GM18499 (cell line): ENCODE measurements around the gene UBN2.
"Not testable (repeated sequence)": the region's sequence is repeated elsewhere in the genome, so short reads cannot be mapped to it uniquely, and the experiment has no call there.

Experiments used
- ATAC-seq: cut with Tn5 transposase; IDR thresholded peaks from one replicate; pipeline ENCODE4 v1.9.1; 2021; ENCODE audit warnings: moderate number of reproducible peaks; ENCODE audit not compliant: insufficient read depth, unreplicated experiment

The UBN2 gene

DNA sequence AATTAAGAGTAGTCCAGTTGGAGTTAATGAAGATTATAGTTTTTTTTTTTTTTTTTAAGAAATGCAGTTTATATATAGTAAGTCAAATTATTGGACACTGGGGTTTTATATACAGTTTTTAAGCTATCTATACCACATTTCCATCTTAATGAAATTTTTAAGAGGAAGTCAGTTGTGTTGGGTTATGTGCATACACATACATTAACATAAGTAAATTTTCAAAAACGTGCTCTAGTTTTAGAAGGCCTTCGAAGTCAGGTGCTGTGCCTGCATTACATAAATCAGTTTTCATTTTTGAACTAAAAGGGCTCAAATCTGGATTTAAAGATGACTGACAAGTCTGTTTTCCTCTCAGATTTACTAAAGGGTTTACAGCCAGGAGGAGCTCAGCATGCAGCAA lies 62.5 kb downstream of the UBN2 start:
- ATAC-seq = no peak

- no peak for ATAC-seq
Measured at GRCh38 chr7:139294241-139294640, 63.2 kb downstream of the UBN2 start.

GRCh38 chr7:139294951-139295575 lies 64.0 kb downstream of the UBN2 start:
- ATAC-seq = no peak

DNA sequence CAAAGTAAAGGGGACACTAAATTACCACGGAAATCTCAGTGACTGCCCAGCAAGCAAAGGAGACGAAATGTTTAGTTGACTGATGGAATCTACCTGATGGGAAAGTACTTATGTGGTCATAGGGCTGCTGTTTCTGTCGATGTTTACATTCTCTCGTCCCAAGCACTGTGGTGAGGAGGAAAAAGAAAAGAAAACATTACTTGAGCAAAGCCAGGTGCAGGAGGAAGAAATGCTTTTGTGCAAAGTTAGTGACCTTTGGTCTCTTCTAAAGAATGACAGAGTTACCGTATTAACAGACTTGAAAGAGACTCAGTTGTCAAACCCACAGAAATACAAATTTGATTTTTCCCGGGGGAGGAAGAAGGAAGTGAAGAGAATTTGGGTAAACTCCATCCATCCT lies 66.8 kb downstream of the UBN2 start:
- ATAC-seq = no peak

DNA sequence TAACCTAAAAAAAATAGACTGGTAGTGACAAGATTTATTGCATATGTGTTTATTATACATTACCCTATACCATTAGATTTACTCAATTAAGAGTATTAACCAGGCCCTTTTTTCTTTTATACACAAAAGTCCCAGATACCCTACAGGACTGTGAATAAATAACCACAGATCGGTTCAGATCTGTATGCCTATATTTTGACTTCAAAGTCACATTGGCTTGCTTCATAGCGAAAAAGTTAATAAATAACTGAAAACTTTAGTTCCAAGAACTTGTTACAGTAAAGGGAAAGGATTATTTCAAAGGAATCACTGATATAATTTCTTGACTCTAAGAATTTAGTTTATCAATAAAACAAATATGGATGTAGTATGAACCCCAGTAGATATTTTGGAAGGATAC lies 68.3 kb downstream of the UBN2 start:
- no peak for ATAC-seq

DNA sequence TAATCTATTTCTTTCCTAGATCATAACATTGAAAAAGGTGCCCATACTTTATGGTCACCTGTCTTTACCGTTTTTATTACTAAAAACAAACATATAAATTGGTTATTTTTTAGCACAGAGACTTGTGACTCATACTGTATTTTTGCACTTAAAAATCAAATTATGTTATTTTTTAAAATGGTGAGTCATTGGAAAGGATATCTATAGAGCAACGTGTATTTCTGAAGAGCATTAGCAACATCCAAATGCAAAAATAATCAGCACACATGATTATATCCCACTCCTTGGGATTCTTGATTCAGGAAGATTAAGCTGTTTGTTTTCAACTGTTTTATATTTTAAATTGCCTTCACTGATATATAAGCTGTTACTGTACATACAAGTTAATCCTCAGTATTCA lies 69.4 kb downstream of the UBN2 start:
- ATAC-seq = no peak

DNA sequence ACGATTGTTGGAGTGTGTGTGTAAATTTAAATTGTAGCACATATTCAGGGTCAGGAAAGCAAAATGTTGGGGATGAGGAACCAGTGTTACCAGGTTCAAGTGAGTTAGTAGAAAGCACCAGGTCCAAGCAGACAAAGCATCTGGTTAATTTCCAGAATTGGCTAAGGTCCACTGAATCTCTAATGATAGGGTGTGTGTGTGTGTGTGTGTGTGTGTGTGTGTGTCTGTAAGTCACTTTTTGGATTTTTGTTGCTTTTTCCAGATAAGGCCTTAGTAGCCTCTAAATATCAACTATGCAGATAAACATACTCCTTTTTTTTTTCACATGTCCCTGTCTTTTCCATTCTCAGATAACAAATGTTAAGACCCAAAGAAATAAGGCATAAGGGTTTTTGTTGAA lies 73.5 kb downstream of the UBN2 start:
- no peak for ATAC-seq

- ATAC-seq = no peak
Measured at GRCh38 chr7:139317939-139318505, 87.0 kb downstream of the UBN2 start.

GRCh38 chr7:139321071-139321745 lies 90.2 kb downstream of the UBN2 start:
- no peak for ATAC-seq

DNA sequence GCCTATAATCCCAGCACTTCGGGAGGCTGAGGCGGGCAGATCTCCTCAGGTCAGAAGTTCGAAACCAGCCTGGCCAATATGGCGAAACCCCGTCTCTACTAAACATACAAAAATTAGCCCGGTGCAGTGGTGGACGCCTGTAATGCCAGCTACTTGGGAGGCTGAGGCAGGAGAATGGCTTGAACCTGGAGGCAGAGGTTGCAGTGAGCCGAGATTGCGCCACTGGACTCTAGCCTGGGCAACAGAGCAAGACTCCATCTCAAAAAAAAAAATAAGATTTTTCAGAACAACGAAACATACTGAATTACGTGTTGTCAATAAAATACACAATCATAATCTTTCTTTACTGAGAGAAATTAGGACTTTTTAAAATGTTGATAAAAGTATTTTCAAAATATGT lies 93.7 kb downstream of the UBN2 start:
- ATAC-seq = not testable (repeated sequence)

DNA sequence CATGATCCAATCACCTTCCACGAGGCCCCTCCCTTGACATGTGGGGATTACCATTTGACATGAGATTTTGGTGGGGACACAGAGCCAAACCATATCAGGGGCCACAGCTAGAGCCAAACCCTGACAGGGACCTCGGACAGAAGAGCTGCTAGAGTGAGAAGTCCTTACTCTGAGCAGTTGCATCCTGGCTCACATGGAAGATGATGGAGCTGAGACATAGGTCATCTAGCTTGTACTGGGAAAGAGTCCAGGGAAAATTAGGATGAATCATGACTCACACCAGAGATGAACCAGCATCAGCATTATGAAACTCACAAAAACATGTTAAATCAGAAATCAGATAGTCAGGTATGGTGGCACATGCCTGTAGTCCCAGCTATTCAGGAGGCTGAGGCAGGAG lies 97.3 kb downstream of the UBN2 start:
- ATAC-seq = no peak

DNA sequence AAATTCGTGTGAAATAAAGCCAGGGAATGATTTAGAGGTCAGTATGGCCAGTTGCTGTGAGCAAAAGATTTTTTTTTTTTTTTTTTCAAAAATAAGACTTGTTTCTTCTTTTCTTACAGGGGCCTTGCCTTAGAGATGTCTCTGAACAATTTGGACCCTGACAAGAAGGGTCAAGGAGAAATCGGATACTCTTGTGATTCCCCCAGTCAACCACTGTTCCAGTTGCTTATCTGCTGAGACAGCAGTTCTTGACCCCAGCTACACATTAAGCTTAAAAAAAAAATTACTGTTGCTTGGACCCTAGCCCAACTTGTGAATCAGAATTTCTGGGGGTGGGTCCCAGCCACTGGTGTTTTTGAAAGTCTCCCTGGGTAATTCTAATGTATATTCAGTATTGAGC lies 98.1 kb downstream of the UBN2 start:
- ATAC-seq = no peak

DNA sequence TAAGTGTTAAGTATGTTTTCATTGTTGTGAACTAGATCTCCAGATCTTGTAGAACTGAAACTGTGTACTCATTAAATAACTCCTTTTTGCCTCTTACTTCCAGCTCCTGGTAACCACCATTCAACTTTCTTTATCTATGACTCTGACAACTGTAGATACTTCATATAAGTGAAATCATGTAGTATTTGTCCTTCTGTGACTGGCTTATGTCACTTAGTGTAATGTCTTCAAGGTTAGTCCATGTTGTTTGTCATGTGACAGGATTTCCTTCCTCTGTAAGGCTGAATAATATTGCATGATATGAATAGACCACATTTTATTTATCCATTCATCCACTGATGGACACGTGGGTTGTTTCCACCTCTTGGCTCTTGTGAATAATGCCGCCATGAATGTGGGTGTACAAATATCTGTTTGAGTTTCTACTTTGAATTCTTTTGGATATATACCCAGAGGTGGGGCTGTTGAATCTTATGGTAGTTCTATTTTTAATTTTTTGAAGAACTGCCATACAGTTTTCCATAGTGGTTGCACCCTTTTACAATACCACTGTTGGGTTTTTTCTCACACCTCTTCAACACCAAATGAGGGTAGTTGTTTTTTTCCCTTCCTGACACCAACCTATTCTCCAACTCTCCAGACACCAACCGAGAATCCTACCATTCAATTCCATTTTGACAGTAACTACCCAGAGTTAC lies 99.4 kb downstream of the UBN2 start:
- ATAC-seq = no peak

DNA sequence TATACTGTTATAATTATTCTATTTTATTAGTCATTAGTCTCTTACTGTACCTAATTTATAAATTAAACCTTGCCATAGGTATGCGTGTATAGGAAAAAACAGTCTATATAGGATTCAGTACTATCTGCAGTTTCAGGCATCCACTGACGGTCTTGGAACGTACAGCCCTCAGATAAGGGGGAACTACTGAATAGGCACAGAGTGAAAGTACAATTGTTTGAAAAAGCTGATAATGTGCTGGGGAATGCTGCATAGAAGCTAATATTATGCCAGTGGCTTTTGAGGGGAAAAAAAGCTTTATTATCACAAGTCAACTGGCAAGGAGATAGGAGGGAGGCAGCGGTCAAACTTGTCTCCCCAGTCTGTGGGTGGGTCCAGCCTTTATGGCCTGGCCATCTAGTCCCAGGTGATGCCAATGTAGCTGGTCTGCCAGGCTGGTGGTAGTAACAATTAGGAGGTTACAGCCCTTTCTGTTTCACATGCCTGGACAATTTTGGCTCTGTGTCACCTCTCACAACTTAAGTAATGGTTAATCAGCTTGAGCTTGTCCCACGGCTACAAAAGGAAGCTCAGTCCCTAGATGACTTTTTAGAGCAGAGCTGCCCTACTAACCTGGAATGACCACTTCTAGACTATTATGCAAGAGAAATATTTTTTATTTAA lies 101.8 kb downstream of the UBN2 start:
- ATAC-seq = no peak

DNA sequence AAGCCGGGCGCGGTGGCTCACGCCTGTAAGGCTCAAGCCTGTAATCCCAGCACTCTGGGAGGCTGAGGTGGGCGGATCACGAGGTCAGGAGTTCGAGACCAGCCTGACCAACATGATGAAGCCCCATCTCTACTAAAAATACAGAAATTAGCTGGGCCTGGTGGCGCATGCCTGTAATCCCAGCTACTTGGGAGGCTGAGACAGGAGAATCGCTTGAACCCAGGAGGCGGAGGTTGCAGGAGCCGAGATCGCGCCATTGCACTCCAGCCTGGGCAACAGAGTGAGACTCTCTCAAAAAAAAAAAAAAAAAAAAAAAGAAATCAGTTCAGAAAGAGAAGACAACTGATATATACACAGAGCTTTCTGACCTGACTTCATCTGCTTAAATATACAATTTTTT lies 102.4 kb downstream of the UBN2 start:
- ATAC-seq = not testable (repeated sequence)

DNA sequence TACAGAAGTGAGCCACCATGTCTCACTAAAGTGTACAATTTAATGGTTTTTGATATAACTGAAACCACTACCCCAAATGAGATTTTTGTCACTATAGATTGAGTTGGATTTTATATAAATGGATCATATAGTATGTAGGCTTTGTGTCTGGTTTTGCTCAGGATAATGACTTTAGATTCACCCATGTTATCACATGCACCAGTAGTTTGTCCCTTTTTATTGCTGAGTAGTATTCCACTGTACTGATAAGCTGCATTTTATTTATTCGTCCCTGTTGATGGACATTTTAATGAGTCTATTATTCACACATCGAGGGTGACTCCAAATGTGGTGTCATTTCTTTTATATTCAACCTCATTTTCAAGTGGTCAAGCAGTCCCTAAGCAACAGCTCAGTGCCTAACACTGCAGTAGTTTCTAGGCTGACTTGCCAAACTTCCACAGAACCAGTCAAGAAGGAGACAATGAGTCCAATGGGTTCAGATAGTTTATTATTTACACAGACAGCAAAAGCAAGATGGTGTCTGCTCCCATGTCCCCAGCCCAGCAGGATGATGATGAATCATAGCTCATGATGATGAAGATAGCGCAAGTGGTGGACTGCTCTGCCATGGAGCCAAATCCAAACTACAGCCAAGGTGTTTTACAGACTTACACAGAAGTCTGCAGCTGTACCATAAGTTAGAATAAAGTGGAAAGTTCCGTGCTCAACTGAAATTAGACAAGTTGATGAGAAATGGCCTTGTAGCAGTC lies 103.5 kb downstream of the UBN2 start:
- no peak for ATAC-seq

DNA sequence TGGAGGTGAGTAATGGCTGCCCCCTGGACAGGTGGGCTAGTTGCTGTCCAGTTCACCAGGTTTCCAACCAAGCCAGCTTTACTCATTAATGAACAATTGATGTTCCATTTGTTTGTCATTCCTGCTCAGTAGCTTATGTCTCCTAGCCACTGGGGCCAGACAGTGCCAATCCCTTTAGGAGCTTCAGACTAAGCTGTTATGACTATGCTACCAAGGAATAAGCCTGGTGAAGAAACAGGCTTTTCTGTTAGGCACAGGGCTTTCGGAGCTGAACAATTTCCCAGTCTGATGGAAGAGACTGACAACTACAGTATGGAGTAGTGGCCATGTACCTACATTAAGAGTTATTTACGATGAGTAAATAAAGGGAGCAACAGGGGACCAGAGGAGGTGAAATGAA lies 108.0 kb downstream of the UBN2 start:
- ATAC-seq = no peak

- ATAC-seq = no peak
Measured at GRCh38 chr7:139339698-139340036, 108.6 kb downstream of the UBN2 start.

DNA sequence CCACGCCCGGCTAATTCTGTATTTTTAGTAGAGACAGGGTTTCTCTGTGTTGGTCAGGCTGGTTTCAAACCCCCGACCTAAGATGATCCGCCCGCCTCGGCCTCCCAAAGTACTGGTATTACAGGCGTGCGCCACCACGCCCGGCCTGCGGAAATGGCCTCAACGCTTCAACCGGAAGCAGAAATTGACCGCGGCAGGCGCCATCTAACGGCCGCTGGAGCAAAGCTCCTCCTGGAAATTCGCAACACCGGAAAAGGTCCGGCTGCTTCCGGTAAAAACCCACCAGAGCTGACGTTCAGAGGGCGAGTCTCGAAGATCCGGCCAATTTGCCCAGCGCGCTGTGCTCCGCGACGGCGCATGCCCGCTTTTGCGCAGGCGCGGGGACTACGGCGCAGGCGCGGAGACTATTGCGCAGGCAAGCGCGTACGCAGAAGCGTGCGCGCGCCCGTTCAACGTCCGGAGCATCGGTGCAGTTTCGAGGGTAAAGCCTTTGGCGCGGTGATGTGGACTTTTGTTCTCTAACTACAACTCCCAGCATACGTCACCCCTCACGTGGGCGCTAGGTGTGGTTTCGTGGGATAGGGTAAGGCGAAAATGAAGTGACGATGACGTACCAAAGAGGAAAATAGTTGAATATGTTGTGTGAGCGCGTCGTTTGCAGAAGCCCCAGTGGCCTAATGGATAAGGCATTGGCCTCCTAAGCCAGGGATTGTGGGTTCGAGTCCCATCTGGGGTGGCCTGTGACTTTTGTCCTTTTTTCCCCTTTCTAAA lies 109.2 kb downstream of the UBN2 start:
- peak; percentile 87 for ATAC-seq

DNA sequence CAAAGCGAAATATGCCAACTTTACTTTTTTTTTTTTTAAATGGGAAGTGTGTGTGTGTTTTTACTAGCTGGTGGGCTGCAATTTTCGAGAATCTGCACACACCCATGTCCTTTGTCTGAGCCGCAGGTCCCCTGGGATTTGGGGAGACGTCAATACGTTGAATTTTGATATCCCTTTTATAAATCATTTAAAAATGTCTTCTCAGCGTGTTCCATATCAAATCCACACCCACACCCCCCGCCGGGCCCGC lies 109.7 kb downstream of the UBN2 start:
- no peak for ATAC-seq
